Trophoblast cell (in vitro differentiated cells and primary cell): ENCODE measurements around the gene MRPL55.

Source experiments
- DNase-seq, 2 donors: peaks; one replicate each; pipeline ENCODE4 v3.0.0-alpha.2; 2016
- H2AFZ ChIP-seq: 2 replicates; pipeline ENCODE4 v1.6.1; 2013; ENCODE audit warnings: low read length, moderate library complexity, mild to moderate bottlenecking; ENCODE audit not compliant: insufficient read depth, poor library complexity
- H2AK5ac ChIP-seq: 2 replicates; pipeline ENCODE4 v1.6.1; 2013; ENCODE audit warnings: mild to moderate bottlenecking, low read length
- H2BK120ac ChIP-seq: 2 replicates; pipeline ENCODE4 v1.6.1; 2013; ENCODE audit warnings: low read length, mild to moderate bottlenecking, moderate library complexity; ENCODE audit not compliant: insufficient read depth, poor library complexity
- H2BK12ac ChIP-seq: 2 replicates; pipeline ENCODE4 v1.6.1; 2013; ENCODE audit warnings: mild to moderate bottlenecking, low read length, moderate library complexity
- H2BK5ac ChIP-seq: 2 replicates; pipeline ENCODE4 v1.6.1; 2013; ENCODE audit warnings: low read length, low read depth, moderate library complexity, mild to moderate bottlenecking; ENCODE audit not compliant: poor library complexity
- H3K14ac ChIP-seq: 2 replicates; pipeline ENCODE4 v1.6.1; 2013; ENCODE audit warnings: mild to moderate bottlenecking, low read length
- H3K18ac ChIP-seq: 2 replicates; pipeline ENCODE4 v1.6.1; 2013; ENCODE audit warnings: mild to moderate bottlenecking, low read length
- H3K23ac ChIP-seq: 2 replicates; pipeline ENCODE4 v1.6.1; 2013; ENCODE audit warnings: low read length
- H3K27ac ChIP-seq: 2 replicates; pipeline ENCODE4 v1.5.1; 2013; ENCODE audit warnings: low read depth, mild to moderate bottlenecking, inconsistent platforms, low read length, moderate library complexity
- H3K27me3 ChIP-seq: 2 replicates; pipeline ENCODE4 v1.6.1; 2013; ENCODE audit warnings: inconsistent platforms, mild to moderate bottlenecking, low read length, moderate library complexity; ENCODE audit not compliant: insufficient read depth
- H3K36me3 ChIP-seq, 2 experiments: 1 replicate in 1 of 2; 2 replicates in 1 of 2; pipeline ENCODE4 v1.6.1; 2013; ENCODE audit warnings: low read length in 2 of 2, mild to moderate bottlenecking in 2 of 2, moderate library complexity in 1 of 2; ENCODE audit not compliant: insufficient read depth in 2 of 2, control insufficient read depth in 1 of 2
- H3K4ac ChIP-seq: 2 replicates; pipeline ENCODE4 v1.6.1; 2013; ENCODE audit warnings: low read depth, mild to moderate bottlenecking, low read length, moderate library complexity
- H3K4me1 ChIP-seq, 2 experiments: 1 replicate in 1 of 2; 2 replicates in 1 of 2; pipeline ENCODE4 v1.6.1; 2013; ENCODE audit warnings: low read length in 2 of 2, mild to moderate bottlenecking in 2 of 2, moderate library complexity in 1 of 2; ENCODE audit not compliant: insufficient read depth in 2 of 2, control insufficient read depth in 1 of 2
- H3K4me2 ChIP-seq: 2 replicates; pipeline ENCODE4 v1.6.1; 2013; ENCODE audit warnings: inconsistent platforms, mild to moderate bottlenecking, low read length, moderate library complexity
- H3K4me3 ChIP-seq: 2 replicates; pipeline ENCODE4 v1.5.1; 2013; ENCODE audit warnings: mild to moderate bottlenecking, low read depth, low read length, inconsistent platforms
- H3K79me1 ChIP-seq: one replicate; pipeline ENCODE4 v1.6.1; 2013; ENCODE audit warnings: low read length
- H3K79me2 ChIP-seq: 2 replicates; pipeline ENCODE4 v1.6.1; 2013; ENCODE audit warnings: low read length, mild to moderate bottlenecking; ENCODE audit not compliant: control insufficient read depth, insufficient read depth, poor library complexity
- H3K9ac ChIP-seq: 2 replicates; pipeline ENCODE4 v1.6.1; 2013; ENCODE audit warnings: mild to moderate bottlenecking, low read length
- H3K9me3 ChIP-seq: 2 replicates; pipeline ENCODE4 v1.6.1; 2013; ENCODE audit warnings: low read depth, mild to moderate bottlenecking, control low read depth, inconsistent platforms, low read length; ENCODE audit not compliant: insufficient read depth
- H4K12ac ChIP-seq: 2 replicates; pipeline ENCODE4 v1.6.1; 2013; ENCODE audit warnings: low read depth, mild to moderate bottlenecking, low read length, moderate library complexity
- H4K8ac ChIP-seq: 2 replicates; pipeline ENCODE4 v1.6.1; 2013; ENCODE audit warnings: low read depth, mild to moderate bottlenecking, low read length, moderate library complexity
- H4K91ac ChIP-seq: one replicate; pipeline ENCODE4 v1.6.1; 2013; ENCODE audit warnings: low read depth, mild to moderate bottlenecking, low read length, moderate library complexity
- WGBS: extraction: QIAGEN DNeasy Blood & Tissue Kit; methylation state at CpG from one replicate; pipeline ENCODE4 v1.1.7; 2013; ENCODE audit warnings: missing lambda C conversion rate; ENCODE audit not compliant: insufficient read length, insufficient coverage; ENCODE audit errors: extremely low coverage; 5-methylcytosine and 5-hydroxymethylcytosine counted together

Gene MRPL55

GRCh38 chr1:228066416-228066815 is 42.7 kb downstream of the MRPL55 start:
- no peak for DNase-seq
- no CpG with 5 or more reads among the region's 4 CpGs for WGBS
- no peaks in the 10 kb centered on the region for H3K79me2 ChIP-seq

DNA sequence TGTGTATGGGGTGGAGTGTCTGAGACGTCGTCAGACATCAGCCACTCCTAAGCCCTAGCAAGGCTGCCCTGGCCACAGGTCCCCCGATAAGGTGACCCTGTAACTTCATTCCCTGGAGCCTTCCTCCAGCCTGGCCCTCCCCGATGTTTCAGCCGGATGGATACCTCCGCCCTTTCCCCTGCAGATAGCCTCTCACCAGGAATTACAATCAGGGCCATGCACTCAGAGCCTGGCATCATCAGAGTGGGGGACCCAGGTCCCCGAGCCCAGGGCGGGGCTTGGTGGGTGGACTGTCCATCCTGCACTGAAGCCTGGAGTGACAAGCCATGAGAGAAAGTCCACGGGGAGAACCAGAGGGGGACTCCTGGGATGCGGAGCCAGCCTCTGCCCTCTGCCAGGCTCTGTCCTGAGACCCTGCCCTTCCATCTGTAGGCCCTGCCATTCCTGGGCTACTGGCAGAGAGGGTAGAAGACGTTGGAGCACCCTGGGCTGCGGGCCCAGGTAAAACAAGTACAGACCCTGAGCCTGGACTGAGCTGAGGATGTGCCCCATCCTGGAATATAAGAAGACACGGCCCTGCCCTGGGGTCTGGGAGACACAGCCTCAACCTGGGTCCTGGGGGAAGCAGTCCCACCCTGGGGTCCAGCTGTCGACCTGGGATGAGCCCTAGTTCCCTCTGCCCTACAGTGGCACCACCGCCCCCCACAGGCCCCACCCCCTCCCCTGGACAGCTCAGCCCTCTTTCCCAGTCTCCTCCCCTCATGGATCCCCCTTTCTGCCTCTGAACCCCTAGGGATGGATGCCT is 43.4 kb downstream of the MRPL55 start:
- Histone ChIP-seq H3K4ac (no peak overlapping the region), H2AFZ (no peak overlapping the region), H3K14ac (no peak overlapping the region), H2BK120ac (no peak overlapping the region), H2BK5ac (no peak overlapping the region), H2AK5ac (no peak overlapping the region), H3K9ac (no peak overlapping the region), H3K4me1 (no peaks in the 10 kb centered on the region), H3K27me3 (peaks cover 5% of the 10 kb centered on the region), H3K36me3 (no peaks in the 10 kb centered on the region), H3K4me3 (no peak overlapping the region), H3K4me2 (no peak overlapping the region), H3K9me3 (peaks cover 5% of the 10 kb centered on the region), H4K91ac (no peak overlapping the region), H3K79me1 (no peaks in the 10 kb centered on the region), H3K18ac (no peak overlapping the region), H2BK12ac (no peak overlapping the region), H4K8ac (no peak overlapping the region), H3K27ac (no peak overlapping the region), H3K23ac (no peak overlapping the region), H3K79me2 (no peaks in the 10 kb centered on the region), H4K12ac (no peak overlapping the region)
- DNase-seq: no peak
- no CpG with 5 or more reads among the region's 15 CpGs for WGBS

More at GRCh38 chr1:228066416-228066815, 42.7 kb downstream of the MRPL55 start:
- H3K27ac ChIP-seq: no peak overlapping the region
- no peak overlapping the region for H3K18ac ChIP-seq
- no peak overlapping the region for H2BK120ac ChIP-seq
- no peak overlapping the region for H2AK5ac ChIP-seq
- no peak overlapping the region for H2BK12ac ChIP-seq
- H3K4ac ChIP-seq: no peak overlapping the region
- H3K79me1 ChIP-seq: no peaks in the 10 kb centered on the region
- H3K27me3 ChIP-seq: peaks cover 5% of the 10 kb centered on the region
- H4K8ac ChIP-seq: no peak overlapping the region
- no peak overlapping the region for H3K4me3 ChIP-seq
- H3K9ac ChIP-seq: no peak overlapping the region
- no peaks in the 10 kb centered on the region for H3K4me1 ChIP-seq
- H4K91ac ChIP-seq: no peak overlapping the region
- no peak overlapping the region for H3K4me2 ChIP-seq
- H2AFZ ChIP-seq: no peak overlapping the region
- no peaks in the 10 kb centered on the region for H3K36me3 ChIP-seq
- H4K12ac ChIP-seq: no peak overlapping the region
- no peak overlapping the region for H3K14ac ChIP-seq
- no peak overlapping the region for H3K23ac ChIP-seq
- no peak overlapping the region for H2BK5ac ChIP-seq
- peaks cover 5% of the 10 kb centered on the region for H3K9me3 ChIP-seq

- Histone ChIP-seq H4K8ac (no peak overlapping the region), H4K12ac (no peak overlapping the region), H3K4ac (no peak overlapping the region), H3K36me3 (no peaks in the 10 kb centered on the region), H3K4me2 (no peak overlapping the region), H2BK12ac (no peak overlapping the region), H2AFZ (no peak overlapping the region), H3K79me1 (no peaks in the 10 kb centered on the region), H2BK120ac (no peak overlapping the region), H3K27ac (no peak overlapping the region), H3K4me3 (no peak overlapping the region), H3K4me1 (no peaks in the 10 kb centered on the region), H3K23ac (no peak overlapping the region), H3K18ac (no peak overlapping the region), H3K9me3 (peaks cover 7% of the 10 kb centered on the region), H2BK5ac (no peak overlapping the region), H3K79me2 (no peaks in the 10 kb centered on the region), H2AK5ac (no peak overlapping the region), H3K14ac (no peak overlapping the region), H3K27me3 (peaks cover 10% of the 10 kb centered on the region), H3K9ac (no peak overlapping the region), H4K91ac (no peak overlapping the region)
- no CpG with 5 or more reads among the region's 15 CpGs for WGBS
- DNase-seq: no peak
Observed at GRCh38 chr1:228064741-228065542, 44.2 kb downstream of the MRPL55 start.

- Histone ChIP-seq H2BK12ac (no peak overlapping the region), H3K79me2 (no peaks in the 10 kb centered on the region), H2BK120ac (no peak overlapping the region), H3K4me1 (no peaks in the 10 kb centered on the region), H3K79me1 (no peaks in the 10 kb centered on the region), H4K12ac (no peak overlapping the region), H3K18ac (no peak overlapping the region), H3K4ac (no peak overlapping the region), H3K27ac (no peak overlapping the region), H3K9ac (no peak overlapping the region), H3K4me2 (no peak overlapping the region), H3K36me3 (no peaks in the 10 kb centered on the region), H2AK5ac (no peak overlapping the region), H3K9me3 (peaks cover 13% of the 10 kb centered on the region), H2BK5ac (no peak overlapping the region), H3K27me3 (peaks cover 10% of the 10 kb centered on the region), H4K91ac (no peak overlapping the region), H2AFZ (no peak overlapping the region), H3K4me3 (no peak overlapping the region), H4K8ac (no peak overlapping the region), H3K23ac (no peak overlapping the region), H3K14ac (no peak overlapping the region)
- WGBS: no CpG with 5 or more reads among the region's 8 CpGs
- DNase-seq: no peak
Observed at GRCh38 chr1:228064296-228064695, 44.8 kb downstream of the MRPL55 start.
